ENCODE measurements around the gene PUS3. TPM values are rescaled to one million over a fixed set of nuclear protein-coding genes. Genes with fewer than 3 reads are reported as not detected.

The PUS3 gene
- total and polyA plus RNA-seq, 7 experiments from 2014 or later = 4.6 to 15.3 (median 9.6) TPM

GRCh38 chr11:125926682-125927081, 23.7 kb upstream of the PUS3 start:
- Mint-ChIP-seq H3K9me3 (no peaks in the 10 kb centered on the region), H3K27me3 (peaks cover 7 to 27% (median 16%) of the 10 kb centered on the region in 5 donors), H3K4me3 (no peak overlapping the region), H3K36me3 (no peaks in the 10 kb centered on the region), H3K27ac (no peak overlapping the region), H3K4me1 (peaks cover 0 to 4% (median 0%) of the 10 kb centered on the region in 7 donors)
- no peaks in the 10 kb centered on the region for H3K9me3 ChIP-seq (ENCODE audit: control insufficient read depth in 2 of 3, low read length in 3 of 3)
- H3K4me3 ChIP-seq (ENCODE audit: low read length) = no peak overlapping the region
- H3K27ac ChIP-seq (ENCODE audit: low read depth, low read length) = no peak overlapping the region
- intact Hi-C loops (cut with micrococcal nuclease) = no loop called here
- DNase-seq (no peak), ATAC-seq (no peak)
- ChIA-PET POLR2A (no interaction called here), CTCF (no interaction called here)
- H3K27me3 ChIP-seq (ENCODE audit: control insufficient read depth in 2 of 2, insufficient read depth in 2 of 2, low read length in 2 of 2) = no peaks in the 10 kb centered on the region
- no peaks in the 10 kb centered on the region for H3K4me1 ChIP-seq (ENCODE audit: control insufficient read depth in 2 of 2, insufficient read depth in 2 of 2, low read length in 2 of 2)
- H3K36me3 ChIP-seq (ENCODE audit: control insufficient read depth in 2 of 3, insufficient read depth in 3 of 3, low read length in 3 of 3) = no peaks in the 10 kb centered on the region

GRCh38 chr11:125925804-125926203, 22.8 kb upstream of the PUS3 start:
- intact Hi-C loops (cut with micrococcal nuclease) = no loop called here
- no peak overlapping the region for H3K4me3 ChIP-seq (ENCODE audit: low read length)
- Mint-ChIP-seq H3K27ac (no peak overlapping the region), H3K4me3 (no peak overlapping the region), H3K27me3 (peaks cover 7 to 27% (median 16%) of the 10 kb centered on the region in 5 donors), H3K36me3 (no peaks in the 10 kb centered on the region), H3K9me3 (no peaks in the 10 kb centered on the region), H3K4me1 (peaks cover 0 to 4% (median 0%) of the 10 kb centered on the region in 7 donors)
- no peak for ATAC-seq
- ChIA-PET CTCF (interaction anchor here (0.9 to 3.6 kb wide), 2 partner anchors 15 to 268 kb away, joined by 3 to 30 read pairs; no protein-coding TSS in a partner anchor), POLR2A (no interaction called here)
- no peak for DNase-seq
- H3K27me3 ChIP-seq (ENCODE audit: control insufficient read depth in 2 of 2, insufficient read depth in 2 of 2, low read length in 2 of 2) = no peaks in the 10 kb centered on the region
- H3K27ac ChIP-seq (ENCODE audit: low read depth, low read length) = no peak overlapping the region
- H3K9me3 ChIP-seq (ENCODE audit: control insufficient read depth in 2 of 3, low read length in 3 of 3) = no peaks in the 10 kb centered on the region
- H3K36me3 ChIP-seq (ENCODE audit: control insufficient read depth in 2 of 3, insufficient read depth in 3 of 3, low read length in 3 of 3) = no peaks in the 10 kb centered on the region
- no peaks in the 10 kb centered on the region for H3K4me1 ChIP-seq (ENCODE audit: control insufficient read depth in 2 of 2, insufficient read depth in 2 of 2, low read length in 2 of 2)

- ATAC-seq (no peak), DNase-seq (no peak)
- Histone ChIP-seq H3K27ac (ENCODE audit: low read depth, low read length) (no peak overlapping the region), H3K4me1 (ENCODE audit: control insufficient read depth in 2 of 2, insufficient read depth in 2 of 2, low read length in 2 of 2) (no peaks in the 10 kb centered on the region), H3K27me3 (ENCODE audit: control insufficient read depth in 2 of 2, insufficient read depth in 2 of 2, low read length in 2 of 2) (no peaks in the 10 kb centered on the region), H3K36me3 (ENCODE audit: control insufficient read depth in 2 of 3, insufficient read depth in 3 of 3, low read length in 3 of 3) (no peaks in the 10 kb centered on the region), H3K4me3 (ENCODE audit: low read length) (no peak overlapping the region), H3K9me3 (ENCODE audit: control insufficient read depth in 2 of 3, low read length in 3 of 3) (no peaks in the 10 kb centered on the region)
- intact Hi-C loops (cut with micrococcal nuclease) = no loop called here
- H3K36me3 Mint-ChIP-seq = no peaks in the 10 kb centered on the region
- no peak overlapping the region for H3K27ac Mint-ChIP-seq
- no peak overlapping the region for H3K4me3 Mint-ChIP-seq
- peaks cover 0 to 4% (median 0%) of the 10 kb centered on the region in 7 donors for H3K4me1 Mint-ChIP-seq
- no peaks in the 10 kb centered on the region for H3K9me3 Mint-ChIP-seq
- CTCF ChIA-PET = interaction anchor here (0.6 to 3.6 kb wide), 4 partner anchors 15 to 271 kb away, joined by 3 to 30 read pairs (median 4); no protein-coding TSS in a partner anchor
- POLR2A ChIA-PET = no interaction called here
- H3K27me3 Mint-ChIP-seq = peaks cover 12 to 27% (median 17%) of the 10 kb centered on the region in 5 donors
These were observed 22.3 kb upstream of the PUS3 start for GRCh38 chr11:125925247-125925740.

- no peaks in the 10 kb centered on the region for H3K27me3 ChIP-seq (ENCODE audit: control insufficient read depth in 2 of 2, insufficient read depth in 2 of 2, low read length in 2 of 2)
- no peaks in the 10 kb centered on the region for H3K9me3 Mint-ChIP-seq
- DNase-seq (no peak), ATAC-seq (no peak)
- ChIA-PET POLR2A (no interaction called here), CTCF (interaction anchor here (0.6 to 3.6 kb wide), 4 partner anchors 16 to 272 kb away, joined by 3 to 30 read pairs (median 4); no protein-coding TSS in a partner anchor)
- H3K27me3 Mint-ChIP-seq = peaks cover 11 to 26% (median 20%) of the 10 kb centered on the region in 5 donors
- no peak overlapping the region for H3K27ac ChIP-seq (ENCODE audit: low read depth, low read length)
- peaks cover 0 to 4% (median 0%) of the 10 kb centered on the region in 7 donors for H3K4me1 Mint-ChIP-seq
- no peaks in the 10 kb centered on the region for H3K36me3 ChIP-seq (ENCODE audit: control insufficient read depth in 2 of 3, insufficient read depth in 3 of 3, low read length in 3 of 3)
- no peak overlapping the region for H3K27ac Mint-ChIP-seq
- no peaks in the 10 kb centered on the region for H3K36me3 Mint-ChIP-seq
- no peak overlapping the region for H3K4me3 ChIP-seq (ENCODE audit: low read length)
- no peaks in the 10 kb centered on the region for H3K9me3 ChIP-seq (ENCODE audit: control insufficient read depth in 2 of 3, low read length in 3 of 3)
- intact Hi-C loops (cut with micrococcal nuclease) = no loop called here
- no peak overlapping the region for H3K4me3 Mint-ChIP-seq
- no peaks in the 10 kb centered on the region for H3K4me1 ChIP-seq (ENCODE audit: control insufficient read depth in 2 of 2, insufficient read depth in 2 of 2, low read length in 2 of 2)
These were observed 21.5 kb upstream of the PUS3 start for GRCh38 chr11:125924384-125925007.

GRCh38 chr11:125923633-125924032, 20.6 kb upstream of the PUS3 start:
- Mint-ChIP-seq H3K27me3 (peaks cover 11 to 29% (median 18%) of the 10 kb centered on the region in 5 donors), H3K4me1 (peaks cover 0 to 4% (median 0%) of the 10 kb centered on the region in 7 donors), H3K9me3 (no peaks in the 10 kb centered on the region), H3K27ac (no peak overlapping the region), H3K36me3 (no peaks in the 10 kb centered on the region), H3K4me3 (no peak overlapping the region)
- H3K4me1 ChIP-seq (ENCODE audit: control insufficient read depth in 2 of 2, insufficient read depth in 2 of 2, low read length in 2 of 2) = no peaks in the 10 kb centered on the region
- intact Hi-C loops (cut with micrococcal nuclease) = loop anchor here (1.0 to 2.0 kb wide), 2 partner anchors 271 to 345 kb away; partner anchors contain the start of genes FOXRED1 (in 1 of the 2) and SRPRA (in 1 of the 2)
- no peaks in the 10 kb centered on the region for H3K9me3 ChIP-seq (ENCODE audit: control insufficient read depth in 2 of 3, low read length in 3 of 3)
- H3K4me3 ChIP-seq (ENCODE audit: low read length) = no peak overlapping the region
- ChIA-PET POLR2A (interaction anchor here (0.7 kb wide), 1 partner anchor 557 kb away, joined by 3 read pairs; no protein-coding TSS in a partner anchor), CTCF (interaction anchor here (1.3 to 3.6 kb wide), 4 partner anchors 17 to 543 kb away, joined by 3 to 30 read pairs (median 4); no protein-coding TSS in a partner anchor)
- H3K36me3 ChIP-seq (ENCODE audit: control insufficient read depth in 2 of 3, insufficient read depth in 3 of 3, low read length in 3 of 3) = no peaks in the 10 kb centered on the region
- H3K27me3 ChIP-seq (ENCODE audit: control insufficient read depth in 2 of 2, insufficient read depth in 2 of 2, low read length in 2 of 2) = no peaks in the 10 kb centered on the region
- ATAC-seq (no peak), DNase-seq (no peak)
- H3K27ac ChIP-seq (ENCODE audit: low read depth, low read length) = no peak overlapping the region

GRCh38 chr11:125923012-125923579, 20.1 kb upstream of the PUS3 start:
- Mint-ChIP-seq H3K9me3 (no peaks in the 10 kb centered on the region), H3K36me3 (no peaks in the 10 kb centered on the region), H3K27me3 (peaks cover 14 to 35% (median 19%) of the 10 kb centered on the region in 5 donors), H3K4me1 (peaks cover 0 to 4% (median 0%) of the 10 kb centered on the region in 7 donors), H3K27ac (no peak overlapping the region), H3K4me3 (no peak overlapping the region)
- DNase-seq (peak in 8 of 9 donors; percentile 39 to 65 (median 60)), ATAC-seq (peak; percentile 71)
- Histone ChIP-seq H3K9me3 (ENCODE audit: control insufficient read depth in 2 of 3, low read length in 3 of 3) (no peaks in the 10 kb centered on the region), H3K4me1 (ENCODE audit: control insufficient read depth in 2 of 2, insufficient read depth in 2 of 2, low read length in 2 of 2) (no peaks in the 10 kb centered on the region), H3K4me3 (ENCODE audit: low read length) (no peak overlapping the region), H3K27ac (ENCODE audit: low read depth, low read length) (no peak overlapping the region), H3K36me3 (ENCODE audit: control insufficient read depth in 2 of 3, insufficient read depth in 3 of 3, low read length in 3 of 3) (no peaks in the 10 kb centered on the region), H3K27me3 (ENCODE audit: control insufficient read depth in 2 of 2, insufficient read depth in 2 of 2, low read length in 2 of 2) (no peaks in the 10 kb centered on the region)
- intact Hi-C loops (cut with micrococcal nuclease) = loop anchor here (1.0 to 2.0 kb wide), 2 partner anchors 271 to 346 kb away; partner anchors contain the start of genes FOXRED1 (in 1 of the 2) and SRPRA (in 1 of the 2)
- CTCF ChIA-PET = interaction anchor here (0.6 to 3.6 kb wide), 5 partner anchors 17 to 543 kb away, joined by 3 to 30 read pairs (median 3); no protein-coding TSS in a partner anchor
- POLR2A ChIA-PET = interaction anchor here (0.7 kb wide), 1 partner anchor 558 kb away, joined by 3 read pairs; no protein-coding TSS in a partner anchor
